Measurements from ENCODE around the gene TMEM121B.

Gene TMEM121B

GRCh38 chr22:17137861-17138425 lies 16.8 kb upstream of the TMEM121B start:
- DNase-seq = no peak

- DNase-seq = no peak
Measured at GRCh38 chr22:17137170-17137569, 16.0 kb upstream of the TMEM121B start.

- DNase-seq = no peak
Measured at GRCh38 chr22:17135153-17135760, 14.1 kb upstream of the TMEM121B start.

GRCh38 chr22:17133137-17133536 lies 12.0 kb upstream of the TMEM121B start:
- no peak for DNase-seq

- no peak for DNase-seq
Measured at GRCh38 chr22:17132112-17132511, 11.0 kb upstream of the TMEM121B start.

- DNase-seq = no peak
Measured at GRCh38 chr22:17131686-17132085, 10.5 kb upstream of the TMEM121B start.

- DNase-seq = no peak
Measured at GRCh38 chr22:17130199-17130598, 9.0 kb upstream of the TMEM121B start.

- DNase-seq = no peak
Measured at GRCh38 chr22:17120711-17121232, 388 bp downstream of the TMEM121B start.

GRCh38 chr22:17120281-17120680 lies 879 bp downstream of the TMEM121B start:
- DNase-seq = no peak

- DNase-seq = no peak
Measured at GRCh38 chr22:17119481-17120202, 1.5 kb downstream of the TMEM121B start.

GRCh38 chr22:17118342-17118741 lies 2.8 kb downstream of the TMEM121B start:
- DNase-seq = no peak

GRCh38 chr22:17117890-17118289 lies 3.3 kb downstream of the TMEM121B start:
- DNase-seq = no peak

- no peak for DNase-seq
Measured at GRCh38 chr22:17117400-17117799, 3.8 kb downstream of the TMEM121B start.

GRCh38 chr22:17116572-17117330 lies 4.4 kb downstream of the TMEM121B start:
- DNase-seq = no peak

- no peak for DNase-seq
Measured at GRCh38 chr22:17115945-17116565, 5.1 kb downstream of the TMEM121B start.

- no peak for DNase-seq
Measured at GRCh38 chr22:17115236-17115635, 5.9 kb downstream of the TMEM121B start.

GRCh38 chr22:17114898-17115235 lies 6.3 kb downstream of the TMEM121B start:
- no peak for DNase-seq

GRCh38 chr22:17114173-17114897 lies 6.8 kb downstream of the TMEM121B start:
- no peak for DNase-seq

GRCh38 chr22:17113600-17113999 lies 7.6 kb downstream of the TMEM121B start:
- DNase-seq = no peak

- no peak for DNase-seq
Measured at GRCh38 chr22:17112491-17113042, 8.6 kb downstream of the TMEM121B start.

GRCh38 chr22:17110791-17111550 lies 10.2 kb downstream of the TMEM121B start:
- no peak for DNase-seq
